ENCODE results near the gene SESTD1.
A peak's percentile ranks its signal among the peaks of the same experiment; 100 is the strongest.

SESTD1 gene

GRCh38 chr2:179184610-179185009, 80.0 kb downstream of the SESTD1 start:
- DNase-seq (ENCODE audit: low read depth): no peak

- no peak for DNase-seq (ENCODE audit: low read depth)
These were observed 83.6 kb downstream of the SESTD1 start for GRCh38 chr2:179181002-179181401.

DNA sequence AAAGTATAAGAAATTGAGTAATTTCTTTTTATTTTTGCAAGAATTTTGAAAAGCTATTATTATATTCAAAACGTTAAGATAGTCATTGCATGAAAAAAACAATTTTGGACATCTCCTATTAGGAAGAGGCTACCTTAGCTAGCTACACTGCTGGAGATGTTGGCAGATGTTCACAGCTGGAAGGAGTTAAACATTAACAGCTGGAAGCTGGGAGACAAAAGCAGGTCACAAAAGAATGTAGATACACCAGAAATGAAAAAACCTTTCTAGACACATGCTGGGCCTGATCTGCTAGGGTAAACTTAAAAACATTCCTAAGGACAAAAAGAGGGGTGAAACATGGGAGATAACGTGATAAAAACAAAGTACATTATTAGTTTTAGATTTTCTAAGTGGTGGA, 84.4 kb downstream of the SESTD1 start:
- no peak for DNase-seq (ENCODE audit: low read depth)

- DNase-seq (ENCODE audit: low read depth): no peak
These were observed 84.9 kb downstream of the SESTD1 start for GRCh38 chr2:179179719-179180118.

DNA sequence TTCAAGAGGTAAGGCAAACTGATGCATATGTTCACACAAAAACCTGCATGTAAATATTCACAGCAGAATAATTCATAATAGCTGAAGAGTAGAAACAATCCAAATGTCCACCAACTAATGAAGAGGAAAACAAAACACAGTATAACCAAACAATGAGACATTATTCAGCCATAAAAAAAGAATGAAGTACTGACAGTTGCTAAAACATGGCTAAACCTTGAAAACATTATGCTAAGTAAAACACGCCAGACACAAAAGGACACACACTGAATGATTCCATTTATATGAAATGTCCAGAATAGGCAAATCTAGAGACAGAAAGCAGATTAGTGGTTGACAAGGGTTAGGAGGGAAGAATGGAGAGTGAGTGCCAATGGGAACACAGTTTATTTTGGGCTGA, 86.9 kb downstream of the SESTD1 start:
- no peak for DNase-seq (ENCODE audit: low read depth)

GRCh38 chr2:179174240-179174639, 90.4 kb downstream of the SESTD1 start:
- no peak for DNase-seq (ENCODE audit: low read depth)

DNA sequence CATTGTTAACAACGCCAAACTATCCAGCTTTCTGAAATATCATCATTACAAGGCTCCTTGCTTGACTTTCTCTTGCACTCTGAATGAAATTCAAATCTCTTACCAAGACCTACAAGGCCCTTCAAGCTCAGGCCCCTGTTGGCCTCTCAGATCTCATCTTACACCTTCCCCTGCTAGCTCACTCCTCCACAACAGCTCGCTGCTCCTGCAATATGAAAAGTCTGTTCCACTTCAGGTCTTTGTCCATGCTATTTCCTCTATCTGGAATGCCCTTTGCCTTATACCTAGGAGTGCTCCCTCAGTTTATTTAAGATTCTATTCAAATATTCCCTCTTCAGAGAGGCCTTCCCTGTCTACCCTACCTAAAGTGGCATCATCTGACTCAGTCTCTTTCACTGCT, 91.7 kb downstream of the SESTD1 start:
- DNase-seq (ENCODE audit: low read depth): no peak

- DNase-seq (ENCODE audit: low read depth): no peak
These were observed 93.3 kb downstream of the SESTD1 start for GRCh38 chr2:179171371-179171770.

- no peak for DNase-seq (ENCODE audit: low read depth)
These were observed 93.7 kb downstream of the SESTD1 start for GRCh38 chr2:179170901-179171300.

DNA sequence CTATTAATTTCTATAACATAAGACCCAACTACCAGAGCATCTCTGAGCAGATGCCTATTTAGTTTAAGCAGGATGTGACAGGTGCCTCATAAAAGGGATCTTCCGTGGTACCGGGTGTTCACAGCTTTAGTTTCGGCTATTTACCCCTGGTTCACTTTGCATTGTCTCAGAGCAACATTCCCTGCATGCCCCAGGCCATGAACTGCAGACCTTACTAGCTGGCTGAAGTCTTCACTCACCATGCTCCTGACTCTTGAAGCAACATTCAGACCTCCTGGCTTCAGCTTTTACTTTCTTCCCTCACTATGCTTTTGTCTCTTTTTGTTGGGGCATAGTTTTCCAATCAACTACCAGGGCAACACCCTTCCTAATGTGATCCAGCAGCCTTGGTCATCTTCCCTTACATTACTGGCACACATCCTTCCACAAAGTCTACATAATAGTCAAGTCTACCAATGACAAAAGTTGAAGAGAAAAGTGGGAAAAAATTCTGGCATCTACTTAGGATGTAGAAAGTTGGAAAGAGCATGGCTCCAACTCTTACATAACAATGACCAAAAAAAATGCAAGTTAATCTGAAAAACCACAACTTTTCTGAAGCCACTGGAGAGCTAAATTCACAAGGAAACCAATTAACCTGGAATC, 99.2 kb downstream of the SESTD1 start:
- DNase-seq (ENCODE audit: low read depth): no peak

GRCh38 chr2:179141206-179141605, 123.4 kb downstream of the SESTD1 start:
- no peak for DNase-seq (ENCODE audit: low read depth)

GRCh38 chr2:179140571-179140970, 124.1 kb downstream of the SESTD1 start:
- no peak for DNase-seq (ENCODE audit: low read depth)

DNA sequence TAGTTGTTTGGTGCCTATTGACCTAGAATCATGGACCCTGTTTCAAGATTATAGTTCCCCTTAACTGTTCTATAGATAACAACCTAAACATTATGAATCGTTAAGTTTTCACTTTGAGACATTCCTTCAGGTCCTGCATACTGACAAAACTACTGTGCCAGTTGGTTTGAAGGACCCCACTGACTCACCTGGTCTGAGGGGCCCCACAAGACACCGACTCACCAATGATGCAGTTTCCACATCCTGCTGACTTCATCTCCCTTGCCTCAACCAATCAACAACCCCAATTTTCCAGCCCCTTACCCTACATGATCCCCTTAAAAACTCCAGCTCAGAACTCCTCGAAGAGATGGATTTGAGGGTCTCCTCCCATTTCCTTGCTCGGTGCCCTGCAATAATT, 125.1 kb downstream of the SESTD1 start:
- no peak for DNase-seq (ENCODE audit: low read depth)

DNA sequence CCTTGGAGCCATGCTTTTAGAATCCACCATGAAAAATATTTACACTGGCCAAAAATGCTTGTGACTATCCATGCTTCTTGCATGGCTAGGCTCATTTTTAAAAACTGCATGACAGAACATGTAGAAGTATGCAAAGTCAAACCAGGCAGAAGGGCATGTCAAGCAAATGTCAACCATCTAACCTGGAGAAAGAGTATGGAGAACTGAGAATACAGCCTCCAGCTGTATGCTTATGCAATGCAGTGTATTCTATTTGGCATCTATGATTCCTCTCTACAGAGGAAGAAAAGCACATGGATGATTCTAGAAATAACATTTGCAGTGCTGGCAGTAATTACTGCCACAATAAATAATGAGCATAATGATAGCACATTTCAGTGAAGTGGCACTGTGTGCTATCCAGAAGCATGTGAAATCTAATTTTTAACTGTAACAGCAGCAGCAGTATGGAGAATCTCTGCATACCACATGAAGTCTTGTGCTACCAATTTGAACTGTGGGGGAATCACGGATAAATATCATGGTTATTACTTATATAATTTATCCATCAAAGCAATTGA, 127.4 kb downstream of the SESTD1 start:
- no peak for DNase-seq (ENCODE audit: low read depth)

DNA sequence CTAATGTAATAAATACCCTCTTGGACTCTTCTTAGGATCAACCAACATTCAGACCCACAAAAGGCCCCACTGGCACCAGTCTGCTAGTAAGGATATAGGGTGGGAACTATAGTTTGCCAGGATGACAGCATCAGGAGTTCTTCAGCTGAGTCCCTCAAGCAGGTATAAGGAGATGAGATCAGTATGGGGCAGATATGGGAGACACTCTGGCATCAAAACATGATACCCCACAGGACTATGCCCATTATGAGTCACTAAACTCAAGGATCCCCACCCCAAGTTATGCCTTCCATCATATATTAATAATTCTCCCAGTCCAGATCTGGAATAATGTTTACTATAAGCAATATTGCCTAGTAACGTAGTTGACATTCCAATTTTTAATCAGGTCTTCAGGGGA, 131.6 kb downstream of the SESTD1 start:
- DNase-seq (ENCODE audit: low read depth): no peak

- peak; percentile 3 for DNase-seq (ENCODE audit: low read depth)
These were observed 132.6 kb downstream of the SESTD1 start for GRCh38 chr2:179132076-179132475.

DNA sequence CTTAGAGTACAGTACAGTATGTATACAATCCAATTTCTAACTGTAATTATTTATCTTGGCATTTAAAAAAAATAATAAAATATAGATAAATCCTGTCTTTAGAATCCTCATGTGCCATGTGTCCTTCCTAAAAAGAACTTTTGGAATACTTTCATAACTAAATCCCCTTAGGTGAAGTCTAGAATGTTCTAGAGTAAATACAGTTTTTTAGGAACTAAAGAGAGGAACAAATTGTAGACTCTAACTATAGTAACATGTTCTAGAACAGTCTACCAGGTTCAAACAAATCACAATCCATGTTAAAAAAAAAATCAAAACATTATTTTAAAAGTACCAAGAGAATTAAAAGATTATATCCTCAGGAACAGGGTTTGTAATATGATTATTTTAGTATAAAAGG, 134.1 kb downstream of the SESTD1 start:
- DNase-seq (ENCODE audit: low read depth): no peak

DNA sequence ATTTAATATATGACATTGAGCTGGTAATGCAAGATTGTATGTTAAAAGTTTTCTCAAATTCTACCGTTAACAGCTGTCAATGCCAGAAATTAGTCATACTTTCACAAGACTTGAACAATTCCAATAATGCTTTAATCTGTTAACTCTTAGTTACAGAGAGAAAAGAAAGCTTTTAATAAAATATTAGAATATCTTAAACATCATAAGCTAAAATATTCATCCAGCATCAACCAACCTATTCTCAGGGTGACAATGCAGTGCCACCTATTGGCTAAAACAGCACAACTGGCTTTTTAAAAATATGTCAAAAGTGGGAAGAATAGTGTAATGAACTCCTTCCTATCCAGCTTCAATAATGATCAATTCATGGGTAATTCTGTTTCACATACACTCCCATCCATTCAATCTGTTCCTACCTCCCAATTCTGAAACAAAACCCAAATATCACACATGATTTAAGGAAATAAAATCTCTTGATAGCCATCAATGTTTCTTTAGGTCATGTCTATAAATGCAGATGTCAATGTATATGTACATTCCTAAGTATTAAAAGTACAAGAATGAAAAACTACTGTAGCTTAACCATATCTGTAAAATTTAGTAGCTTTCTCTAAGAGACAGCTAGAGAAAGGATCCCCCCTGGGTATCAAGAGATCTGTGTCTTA, 134.9 kb downstream of the SESTD1 start:
- peak; percentile 22 for DNase-seq (ENCODE audit: low read depth)

DNA sequence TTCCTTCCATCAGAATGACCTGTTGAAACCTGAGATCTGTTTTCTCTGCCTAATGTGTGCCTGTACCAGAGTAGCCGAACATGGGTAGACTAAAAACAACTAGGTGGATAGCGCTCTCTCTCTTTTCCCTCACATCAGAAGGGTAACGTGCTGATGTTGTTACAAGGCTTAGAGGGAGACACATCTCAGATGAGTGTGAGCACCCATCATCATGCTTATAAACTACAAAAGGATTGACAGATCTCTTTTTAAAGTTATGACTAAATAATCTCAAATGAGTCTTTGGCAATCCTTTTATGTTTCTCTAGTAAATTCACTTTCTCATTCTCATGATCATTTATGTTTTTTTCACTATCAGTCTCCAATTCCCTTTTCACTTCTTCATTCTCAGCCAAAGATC, 139.2 kb downstream of the SESTD1 start:
- no peak for DNase-seq (ENCODE audit: low read depth)

- no peak for DNase-seq (ENCODE audit: low read depth)
These were observed 140.3 kb downstream of the SESTD1 start for GRCh38 chr2:179124282-179124681.

DNA sequence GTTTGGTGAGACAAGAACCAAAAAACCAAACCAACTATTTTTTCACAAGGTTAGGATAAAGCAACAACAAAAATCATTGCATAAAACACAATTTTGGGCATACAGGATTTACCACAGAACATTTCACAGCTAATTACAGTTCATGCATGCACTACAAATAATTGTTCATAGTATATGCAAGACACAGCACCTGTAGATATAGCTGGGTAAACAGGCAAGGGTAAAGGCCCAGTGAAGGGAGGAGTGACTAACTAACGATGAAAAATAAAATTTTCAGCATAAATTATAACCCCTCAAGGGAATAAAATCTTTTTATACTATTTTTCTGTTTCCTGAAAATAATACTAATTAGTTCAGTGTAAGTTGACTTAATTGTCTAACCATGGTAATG, 141.4 kb downstream of the SESTD1 start:
- no peak for DNase-seq (ENCODE audit: low read depth)

DNA sequence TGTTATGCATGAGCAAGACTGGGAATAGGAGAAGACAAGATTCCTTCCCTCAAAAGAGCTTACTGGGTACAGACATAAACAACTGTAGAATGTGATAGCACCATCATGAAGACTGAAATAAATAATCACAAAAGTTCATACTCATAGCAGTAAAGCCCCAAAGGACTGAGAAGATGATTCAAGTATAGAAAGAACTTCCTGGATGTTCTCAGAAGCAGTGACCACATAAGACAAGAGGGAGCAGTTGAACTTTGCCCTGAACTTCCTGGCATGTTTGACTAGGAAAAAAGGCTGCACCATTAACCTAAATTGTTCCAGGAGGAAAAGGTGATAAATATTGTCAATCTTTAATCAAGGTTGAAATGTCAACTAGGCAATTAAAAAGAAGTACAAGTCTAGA, 156.9 kb downstream of the SESTD1 start:
- peak; percentile 41 for DNase-seq (ENCODE audit: low read depth)

GRCh38 chr2:179106676-179107428, 157.8 kb downstream of the SESTD1 start:
- DNase-seq (ENCODE audit: low read depth): peak; percentile 94

Measured in EH (cell line).